Breast epithelium (tissue), 4 donors: ENCODE measurements around the gene BRD3. TPM values are rescaled to one million over a fixed set of nuclear protein-coding genes. Genes with fewer than 3 reads are reported as not detected.
A peak's percentile ranks its signal among the peaks of the same experiment; 100 is the strongest.

Experiments used
- DNase-seq, 2 donors: peaks; one replicate each; pipeline ENCODE4 v3.0.0-alpha.2; 2019; ENCODE audit warnings: low spot score in 2 of 2
- H3K27ac ChIP-seq, 2 donors: fragments of 200-600 bp; sonication (generic) in 1 of 2; one replicate each; pipeline ENCODE4 v1.5.1; 2016 to 2019; ENCODE audit warnings: mild to moderate bottlenecking in 1 of 2
- H3K27me3 ChIP-seq, 2 donors: fragments of 200-600 bp; sonication (generic) in 1 of 2; one replicate each; pipeline versions ENCODE4 v1.5.1 to v1.6.0; 2017 to 2019; ENCODE audit warnings: control low read depth in 1 of 2, mild to moderate bottlenecking in 1 of 2
- H3K36me3 ChIP-seq: fragments of 200-600 bp; one replicate; pipeline ENCODE4 v1.5.1; 2019
- H3K4me1 ChIP-seq, 2 donors: fragments of 200-600 bp; sonication (generic); one replicate each; pipeline ENCODE4 v1.5.1; 2016 to 2019; ENCODE audit warnings: control low read depth in 1 of 2
- H3K4me3 ChIP-seq, 3 donors: fragments of 200-600 bp; sonication (generic); 1 replicate in 2 of 3; 2 replicates in 1 of 3; pipeline ENCODE4 v1.5.1; 2016 to 2019; ENCODE audit warnings: mild to moderate bottlenecking in 3 of 3, moderate library complexity in 2 of 3
- H3K9me3 ChIP-seq, 2 donors: fragments of 200-600 bp; sonication (generic) in 1 of 2; one replicate each; pipeline ENCODE4 v1.5.1; 2016 to 2019; ENCODE audit warnings: control low read depth in 1 of 2
- POLR2A ChIP-seq: fragments of 450-650 bp; IDR thresholded peaks from one replicate; pipeline ENCODE4 v1.6.1; 2016; ENCODE audit warnings: antibody characterized with exemption, mild to moderate bottlenecking, moderate library complexity
- POLR2AphosphoS5 ChIP-seq, 3 donors: sonication (generic); formaldehyde crosslinking; IDR thresholded peaks; one replicate each; pipeline ENCODE4 v1.6.1; 2017; ENCODE audit warnings: antibody characterized with exemption in 3 of 3
- intact Hi-C: fragments of 100-400 bp; cut with DNase I; formaldehyde crosslinking; loops from one replicate; pipeline ENCODE4 v1.15.1; 2023; ENCODE audit warnings: low total_unique reads
- total RNA-seq, 3 donors: library from RNA; depleted of rRNA; stranded (reverse); fragments of >200 nt; gene quantifications; one replicate each; pipeline ENCODE4 v1.1.0, GENCODE V29; 2016
- TF ChIP-seq, protein P1 (sequence below), 3 donors: fragments of 450-650 bp; IDR thresholded peaks; one replicate each; pipeline ENCODE4 v1.5.1; 2016 to 2017; ENCODE audit warnings: antibody characterized with exemption in 3 of 3, mild to moderate bottlenecking in 3 of 3, moderate library complexity in 3 of 3

Gene BRD3
- total RNA-seq, 3 donors from 2014 or later = 21.6 to 26.2 (median 24.6) TPM

DNA sequence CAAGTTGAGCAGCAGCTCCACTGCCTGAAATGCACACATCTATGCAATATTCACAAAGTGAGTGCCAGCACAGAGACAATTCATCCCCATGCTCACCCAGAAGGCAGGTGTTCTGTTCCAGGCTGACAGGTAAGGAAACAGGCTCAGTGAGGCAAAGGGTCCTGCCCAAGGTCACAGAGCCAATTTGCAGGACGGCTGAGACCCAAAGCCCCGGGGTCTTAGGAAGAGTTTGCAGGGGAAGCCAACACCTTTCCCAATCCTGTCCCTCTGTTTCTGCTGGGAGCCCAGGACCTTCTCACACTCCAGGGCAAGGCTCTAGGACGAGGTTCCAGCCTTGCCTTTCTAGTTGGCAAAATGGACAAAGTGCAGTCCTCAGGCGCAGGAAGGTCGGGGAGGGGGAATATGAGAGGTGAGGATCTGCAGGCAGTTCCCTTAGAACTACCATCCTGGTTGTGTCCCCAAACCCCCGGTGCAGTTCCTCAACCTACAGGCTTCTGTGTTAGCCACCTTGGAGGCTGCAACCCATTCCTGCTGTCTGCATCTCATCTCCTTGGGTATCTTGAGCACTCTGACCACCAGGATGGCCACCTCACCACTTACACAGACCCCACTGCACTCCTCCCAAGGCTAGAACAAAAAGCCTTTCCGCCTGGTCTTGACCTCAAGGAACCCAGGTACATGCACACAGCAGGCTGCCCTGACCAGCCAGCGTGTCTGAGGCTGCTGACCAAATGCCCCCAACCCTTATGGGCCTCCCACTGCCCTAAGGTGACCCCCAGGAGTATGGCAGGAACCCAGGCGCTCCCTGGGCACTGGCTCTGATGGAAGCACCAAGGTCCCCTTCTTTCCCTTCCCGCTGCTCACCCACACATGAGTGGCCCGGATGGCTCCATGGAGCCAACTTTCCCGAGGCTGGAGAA, 1.9 kb upstream of the BRD3 start:
- DNase-seq = no peak
- H3K9me3 ChIP-seq = no peaks in the 10 kb centered on the region
- peaks cover 4 to 6% of the 10 kb centered on the region in 2 donors for H3K4me1 ChIP-seq
- no peaks in the 10 kb centered on the region for H3K27me3 ChIP-seq
- H3K36me3 ChIP-seq = no peaks in the 10 kb centered on the region
- intact Hi-C loops = no loop called here
- TF ChIP-seq POLR2AphosphoS5 (IDR thresholded peaks at IDR 0.05) (no peak), POLR2A (no peak)
- TF ChIP-seq, protein P1, sequence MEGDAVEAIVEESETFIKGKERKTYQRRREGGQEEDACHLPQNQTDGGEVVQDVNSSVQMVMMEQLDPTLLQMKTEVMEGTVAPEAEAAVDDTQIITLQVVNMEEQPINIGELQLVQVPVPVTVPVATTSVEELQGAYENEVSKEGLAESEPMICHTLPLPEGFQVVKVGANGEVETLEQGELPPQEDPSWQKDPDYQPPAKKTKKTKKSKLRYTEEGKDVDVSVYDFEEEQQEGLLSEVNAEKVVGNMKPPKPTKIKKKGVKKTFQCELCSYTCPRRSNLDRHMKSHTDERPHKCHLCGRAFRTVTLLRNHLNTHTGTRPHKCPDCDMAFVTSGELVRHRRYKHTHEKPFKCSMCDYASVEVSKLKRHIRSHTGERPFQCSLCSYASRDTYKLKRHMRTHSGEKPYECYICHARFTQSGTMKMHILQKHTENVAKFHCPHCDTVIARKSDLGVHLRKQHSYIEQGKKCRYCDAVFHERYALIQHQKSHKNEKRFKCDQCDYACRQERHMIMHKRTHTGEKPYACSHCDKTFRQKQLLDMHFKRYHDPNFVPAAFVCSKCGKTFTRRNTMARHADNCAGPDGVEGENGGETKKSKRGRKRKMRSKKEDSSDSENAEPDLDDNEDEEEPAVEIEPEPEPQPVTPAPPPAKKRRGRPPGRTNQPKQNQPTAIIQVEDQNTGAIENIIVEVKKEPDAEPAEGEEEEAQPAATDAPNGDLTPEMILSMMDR (IDR thresholded peaks at IDR 0.05) = no peak
- peak overlapping the region in 1 of 3 donors; percentile 99 for H3K4me3 ChIP-seq
- no peak overlapping the region for H3K27ac ChIP-seq

GRCh38 chr9:134068744-134069479, 1.1 kb upstream of the BRD3 start:
- Histone ChIP-seq H3K9me3 (no peaks in the 10 kb centered on the region), H3K36me3 (no peaks in the 10 kb centered on the region), H3K4me1 (peaks cover 4 to 6% of the 10 kb centered on the region in 2 donors), H3K27ac (peak overlapping the region; percentile 94 to 99), H3K27me3 (no peaks in the 10 kb centered on the region), H3K4me3 (peak overlapping the region; percentile 77 to 99 (median 86))
- no peak for DNase-seq
- TF ChIP-seq, protein P1 (IDR thresholded peaks at IDR 0.05) = no peak
- TF ChIP-seq POLR2A (no peak), POLR2AphosphoS5 (IDR thresholded peaks at IDR 0.05) (no peak)
- intact Hi-C loops = no loop called here

GRCh38 chr9:134066913-134067851, 644 bp downstream of the BRD3 start:
- Histone ChIP-seq H3K4me1 (peaks cover 4 to 22% of the 10 kb centered on the region in 2 donors), H3K36me3 (no peaks in the 10 kb centered on the region), H3K27me3 (no peaks in the 10 kb centered on the region), H3K9me3 (no peaks in the 10 kb centered on the region), H3K27ac (peak overlapping the region; percentile 63 to 99), H3K4me3 (peak overlapping the region; percentile 77 to 99 (median 86))
- no peak for DNase-seq
- TF ChIP-seq, protein P1 (IDR thresholded peaks at IDR 0.05) = no peak
- TF ChIP-seq POLR2AphosphoS5 (IDR thresholded peaks at IDR 0.05) (no peak), POLR2A (no peak)
- intact Hi-C loops = loop anchor here (2.0 kb wide), 1 partner anchor 64 kb away; no protein-coding TSS in a partner anchor

DNA sequence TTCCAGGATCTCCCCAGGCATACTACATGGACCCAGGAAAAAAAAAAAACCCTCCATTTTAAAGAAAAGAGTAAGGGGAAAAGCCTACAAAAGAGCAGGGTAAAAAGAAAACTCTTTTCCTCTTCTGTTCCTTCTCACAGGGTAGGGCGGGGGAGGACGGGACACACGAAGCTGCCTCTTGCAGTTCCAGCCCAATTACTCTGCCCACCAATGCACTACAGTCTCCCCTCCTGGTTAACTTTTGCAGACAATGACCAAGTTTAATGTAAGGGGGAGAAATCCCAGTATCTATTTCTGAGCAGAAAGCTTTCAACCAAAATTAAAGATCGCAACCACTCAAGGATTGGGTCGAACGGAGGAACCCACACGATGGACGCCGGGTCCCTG, 1.3 kb downstream of the BRD3 start:
- no peak for DNase-seq
- Histone ChIP-seq H3K4me1 (peaks cover 9 to 27% of the 10 kb centered on the region in 2 donors), H3K27ac (peak overlapping the region; percentile 63 to 99), H3K27me3 (no peaks in the 10 kb centered on the region), H3K9me3 (no peaks in the 10 kb centered on the region), H3K36me3 (no peaks in the 10 kb centered on the region), H3K4me3 (peak overlapping the region; percentile 77 to 99 (median 86))
- TF ChIP-seq POLR2AphosphoS5 (IDR thresholded peaks at IDR 0.05) (no peak), POLR2A (no peak)
- TF ChIP-seq, protein P1 (IDR thresholded peaks at IDR 0.05) = no peak
- intact Hi-C loops = loop anchor here (2.0 kb wide), 1 partner anchor 64 kb away; no protein-coding TSS in a partner anchor
